GM23338 (cell line): Measurements from ENCODE around the gene TYW5. TPM values are rescaled to one million over a fixed set of nuclear protein-coding genes. Genes with fewer than 3 reads are reported as not detected.

Experiments
- ATAC-seq: fragments of 200-7000 bp; cut with Tn5 transposase; 3 replicates; pipeline ENCODE4 v1.9.1; 2020
- DNase-seq: peaks from one replicate; pipeline ENCODE4 v3.0.0-alpha.2; 2015; ENCODE audit warnings: low spot score
- H2AFZ ChIP-seq: fragments of 200-600 bp; sonication (generic); 2 replicates; pipeline ENCODE4 v1.8.0; 2016; ENCODE audit warnings: antibody characterized with exemption, mild to moderate bottlenecking, moderate library complexity
- H3F3A ChIP-seq: fragments of 200-600 bp; sonication (generic); replicated peaks from 2 replicates; pipeline ENCODE4 v1.8.0; 2017; ENCODE audit warnings: antibody characterized with exemption, mixed run types, low read depth
- H3K27ac ChIP-seq: fragments of 200-600 bp; sonication (generic); 2 replicates; pipeline ENCODE4 v1.6.1; 2016; ENCODE audit warnings: low read depth
- H3K27me3 ChIP-seq: fragments of 200-600 bp; sonication (generic); 2 replicates; pipeline ENCODE4 v1.8.0; 2016; ENCODE audit warnings: mild to moderate bottlenecking, mixed run types, moderate library complexity; ENCODE audit not compliant: insufficient read depth
- H3K36me3 ChIP-seq: fragments of 200-600 bp; sonication (generic); 2 replicates; pipeline ENCODE4 v1.8.0; 2016; ENCODE audit warnings: mild to moderate bottlenecking; ENCODE audit not compliant: insufficient read depth
- H3K4me1 ChIP-seq: fragments of 200-600 bp; sonication (generic); 2 replicates; pipeline ENCODE4 v1.8.0; 2016; ENCODE audit warnings: mild to moderate bottlenecking, moderate library complexity; ENCODE audit not compliant: insufficient read depth
- H3K4me2 ChIP-seq: fragments of 200-600 bp; sonication (generic); 2 replicates; pipeline ENCODE4 v1.7.1; 2017; ENCODE audit warnings: mixed run types
- H3K4me3 ChIP-seq: fragments of 200-600 bp; sonication (generic); 2 replicates; pipeline ENCODE4 v1.6.1; 2016; ENCODE audit warnings: mixed run types
- H3K79me2 ChIP-seq: fragments of 200-600 bp; sonication (generic); replicated peaks from 2 replicates; pipeline ENCODE4 v1.8.0; 2017; ENCODE audit warnings: mild to moderate bottlenecking; ENCODE audit not compliant: insufficient read depth
- H3K9me2 ChIP-seq: fragments of 200-600 bp; sonication (generic); 2 replicates; pipeline ENCODE4 v1.8.0; 2017; ENCODE audit not compliant: insufficient read depth
- H4K20me1 ChIP-seq: fragments of 200-600 bp; sonication (generic); replicated peaks from 2 replicates; pipeline ENCODE4 v1.8.0; 2017; ENCODE audit warnings: mild to moderate bottlenecking; ENCODE audit not compliant: insufficient read depth
- H3K27ac Mint-ChIP-seq: 2 replicates; pipeline ENCODE4 v1.8.0; 2020; ENCODE audit warnings: inconsistent platforms, mild to moderate bottlenecking, moderate library complexity, mixed read lengths
- H3K27me3 Mint-ChIP-seq: 3 replicates; pipeline ENCODE4 v1.8.0; 2022; ENCODE audit warnings: low read depth, mild to moderate bottlenecking, moderate library complexity, mixed read lengths, inconsistent platforms; ENCODE audit not compliant: insufficient read depth, poor library complexity
- H3K36me3 Mint-ChIP-seq: 3 replicates; pipeline ENCODE4 v1.8.0; 2021; ENCODE audit warnings: low read depth, mild to moderate bottlenecking, inconsistent platforms, moderate library complexity, mixed read lengths
- H3K4me1 Mint-ChIP-seq: 3 replicates; pipeline ENCODE4 v1.8.0; 2020; ENCODE audit warnings: mild to moderate bottlenecking, inconsistent platforms, mixed read lengths
- H3K4me3 Mint-ChIP-seq: 3 replicates; pipeline ENCODE4 v1.8.0; 2021; ENCODE audit warnings: moderate library complexity, mild to moderate bottlenecking, inconsistent platforms, mixed read lengths
- H3K9me3 Mint-ChIP-seq: 3 replicates; pipeline ENCODE4 v1.8.0; 2020; ENCODE audit warnings: moderate library complexity, mild to moderate bottlenecking, inconsistent platforms, mixed read lengths
- NANOG ChIP-seq: IDR thresholded peaks from 2 replicates; pipeline ENCODE4 v1.6.1; 2016; ENCODE audit warnings: antibody characterized with exemption, borderline replicate concordance
- ZNF462 ChIP-seq: fragments of 250-450 bp; sonication (Bioruptor Pico); IDR thresholded peaks from 2 replicates; pipeline ENCODE4 v1.5.0; 2020; ENCODE audit warnings: mild to moderate bottlenecking, moderate library complexity
- polyA plus RNA-seq: library from polyadenylated mRNA; unstranded; fragments of >200 nt; fragmentation: Nextera tagmentation; extraction: Ambion mirVana; gene quantifications from 2 replicates; pipeline ENCODE4 v1.2.1, GENCODE V29; 2016
- total RNA-seq: library from RNA; depleted of rRNA; stranded (reverse); fragments of >200 nt; shearing (Covaris generic); gene quantifications from 2 replicates; pipeline ENCODE4 v1.2.3, GENCODE V29; 2014

TYW5 gene
- total and polyA plus RNA-seq, 2 experiments from 2014 or later = 12.4 to 19.6 TPM

GRCh38 chr2:199896617-199897016 is 58.7 kb downstream of the TYW5 start:
- no peaks in the 10 kb centered on the region for H3F3A ChIP-seq
- H4K20me1 ChIP-seq = no peaks in the 10 kb centered on the region
- no peak overlapping the region for H3K4me2 ChIP-seq
- H3K27me3 Mint-ChIP-seq = peaks cover 3% of the 10 kb centered on the region
- H3K4me1 ChIP-seq = no peaks in the 10 kb centered on the region
- H3K27ac Mint-ChIP-seq = no peak overlapping the region
- no peaks in the 10 kb centered on the region for H3K79me2 ChIP-seq
- H3K4me3 ChIP-seq = no peak overlapping the region
- no peaks in the 10 kb centered on the region for H3K36me3 ChIP-seq
- TF ChIP-seq NANOG = no peak
- no peaks in the 10 kb centered on the region for H3K36me3 Mint-ChIP-seq
- no peak for DNase-seq
- no peak for ATAC-seq
- no peak overlapping the region for H3K4me3 Mint-ChIP-seq
- H3K4me1 Mint-ChIP-seq = no peaks in the 10 kb centered on the region
- no peak overlapping the region for H3K27ac ChIP-seq
- no peaks in the 10 kb centered on the region for H3K9me2 ChIP-seq
- H3K9me3 Mint-ChIP-seq = no peaks in the 10 kb centered on the region; the same call in 2 of the 3 replicates
- no peaks in the 10 kb centered on the region for H3K27me3 ChIP-seq
- no peak overlapping the region; the same call in 1 of the 2 replicates for H2AFZ ChIP-seq

GRCh38 chr2:199895406-199895805 is 59.9 kb downstream of the TYW5 start:
- Histone ChIP-seq H2AFZ (no peak overlapping the region; the same call in 1 of the 2 replicates), H3K27me3 (no peaks in the 10 kb centered on the region), H3K4me2 (no peak overlapping the region), H3F3A (no peaks in the 10 kb centered on the region), H4K20me1 (no peaks in the 10 kb centered on the region), H3K79me2 (no peaks in the 10 kb centered on the region), H3K36me3 (no peaks in the 10 kb centered on the region), H3K27ac (no peak overlapping the region), H3K4me1 (no peaks in the 10 kb centered on the region), H3K4me3 (no peak overlapping the region), H3K9me2 (no peaks in the 10 kb centered on the region)
- ATAC-seq = no peak
- peaks cover 3% of the 10 kb centered on the region for H3K27me3 Mint-ChIP-seq
- no peak for TF ChIP-seq ZNF462
- H3K4me1 Mint-ChIP-seq = no peaks in the 10 kb centered on the region
- H3K36me3 Mint-ChIP-seq = no peaks in the 10 kb centered on the region
- no peaks in the 10 kb centered on the region; the same call in 2 of the 3 replicates for H3K9me3 Mint-ChIP-seq
- no peak overlapping the region for H3K27ac Mint-ChIP-seq
- DNase-seq = no peak
- no peak overlapping the region for H3K4me3 Mint-ChIP-seq
